Right renal cortex interstitium (tissue), 3 donors: Measurements from ENCODE around the gene CDC14A. TPM values are rescaled to one million over a fixed set of nuclear protein-coding genes. Genes with fewer than 3 reads are reported as not detected.
"Not testable (repeated sequence)": the region's sequence is repeated elsewhere in the genome, so short reads cannot be mapped to it uniquely, and the experiment has no call there.

Experiments
- DNase-seq, 3 donors: peaks; one replicate each; pipeline ENCODE4 v3.0.0-alpha.2; 2013; ENCODE audit warnings: low read depth in 3 of 3, low spot score in 2 of 3
- polyA plus RNA-seq, 3 donors: library from polyadenylated mRNA; unstranded; fragments of 120-200 nt; gene quantifications; one replicate each; pipeline ENCODE4 v1.2.1, GENCODE V29; 2013; ENCODE audit not compliant: insufficient read length in 3 of 3

CDC14A gene
- polyA plus RNA-seq, 3 donors: 28.7 to 33.2 (median 30.3) TPM

DNA sequence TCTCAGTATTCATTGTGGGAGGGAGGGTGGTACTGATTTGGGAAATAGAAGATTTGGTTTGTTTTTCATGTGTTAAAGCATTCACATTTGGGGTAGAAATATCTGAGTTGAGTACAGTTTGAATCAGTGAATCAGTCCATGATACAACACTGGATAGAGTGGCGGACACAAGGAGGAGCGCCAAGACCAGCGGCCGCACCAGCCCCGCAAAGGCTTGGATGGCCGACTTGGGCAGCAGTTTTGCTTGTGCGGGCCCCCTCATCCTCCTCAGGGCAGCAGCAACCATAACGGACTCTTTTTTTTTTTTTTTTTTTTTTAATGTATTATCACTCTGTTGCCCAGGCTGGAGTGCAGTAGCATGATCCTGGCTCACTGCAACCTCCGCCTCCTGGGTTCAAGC lies 20.0 kb upstream of the CDC14A start:
- DNase-seq: no peak

DNA sequence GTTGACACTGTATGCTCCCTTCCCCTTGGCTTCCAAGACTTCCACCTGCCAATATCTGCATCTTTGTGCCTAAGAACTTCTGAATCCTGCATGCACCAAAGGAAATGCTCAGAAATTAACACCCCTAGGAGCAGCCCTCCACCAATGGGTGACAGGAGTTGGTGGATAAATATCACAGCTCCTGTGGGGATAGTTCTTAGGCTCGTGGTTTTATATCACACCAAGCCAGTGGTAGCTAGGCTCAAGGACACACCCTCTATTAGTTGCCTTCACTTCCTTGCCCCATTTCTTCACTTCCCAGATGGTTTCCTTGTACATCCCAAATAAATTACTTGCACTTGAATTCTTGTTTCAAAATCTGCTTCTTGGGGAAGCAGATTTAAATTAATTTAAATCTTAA lies 16.9 kb upstream of the CDC14A start:
- DNase-seq: no peak

DNA sequence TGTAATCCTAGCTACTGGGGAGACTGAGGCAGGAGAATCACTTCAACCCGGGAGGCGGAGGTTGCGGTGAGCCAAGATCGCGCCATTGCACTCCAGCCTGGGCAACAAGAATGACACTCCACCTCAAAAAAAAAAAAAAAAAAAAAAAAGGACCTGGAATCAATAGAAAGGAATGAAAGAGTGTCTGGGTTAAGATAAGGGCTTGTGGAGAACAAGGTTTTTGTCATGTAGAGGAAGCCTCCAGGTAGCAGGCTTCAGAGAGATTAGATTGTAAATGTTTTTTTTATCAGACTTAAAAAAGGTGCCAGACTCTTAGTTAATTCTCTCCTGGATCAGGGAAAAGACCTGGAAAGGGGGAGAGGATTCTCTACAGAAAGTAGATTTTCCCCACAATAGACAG lies 14.4 kb upstream of the CDC14A start:
- not testable (repeated sequence) for DNase-seq

DNA sequence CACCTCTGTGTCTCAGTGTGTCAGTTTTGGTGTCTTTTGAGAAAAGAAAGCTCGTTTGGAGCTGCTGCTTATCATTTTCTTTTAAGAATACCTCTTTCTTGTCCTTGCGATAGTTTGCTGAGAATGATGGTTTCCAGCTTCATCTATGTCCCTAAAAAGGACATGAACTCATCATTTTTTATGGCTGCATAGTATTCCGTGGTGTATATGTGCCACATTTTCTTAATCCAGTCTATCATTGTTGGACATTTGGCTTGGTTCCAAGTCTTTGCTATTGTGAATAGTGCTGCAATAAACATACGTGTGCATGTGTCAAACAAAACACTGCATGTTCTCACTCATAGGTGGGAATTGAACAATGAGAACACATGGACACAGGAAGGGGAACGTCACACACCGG lies 12.6 kb upstream of the CDC14A start:
- not testable (repeated sequence) for DNase-seq

DNA sequence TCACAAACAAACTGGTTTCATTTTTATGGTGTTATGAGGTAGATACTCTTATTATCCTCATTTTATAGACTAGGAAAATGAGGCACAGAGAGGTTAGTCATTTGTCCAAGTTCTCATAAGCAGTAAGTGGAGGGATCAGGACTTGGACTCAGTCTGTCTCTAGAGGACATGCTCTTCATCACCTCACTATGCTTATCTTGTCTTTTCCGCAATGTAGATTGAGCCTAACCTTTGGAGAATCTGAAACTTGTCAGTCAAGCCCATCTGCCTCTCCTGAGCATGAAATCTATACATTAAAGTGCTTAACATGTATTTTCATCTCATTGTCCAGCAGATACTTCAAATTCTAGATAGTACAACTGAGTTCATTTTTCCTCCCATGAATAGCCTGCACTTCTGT lies 11.8 kb upstream of the CDC14A start:
- no peak for DNase-seq

DNA sequence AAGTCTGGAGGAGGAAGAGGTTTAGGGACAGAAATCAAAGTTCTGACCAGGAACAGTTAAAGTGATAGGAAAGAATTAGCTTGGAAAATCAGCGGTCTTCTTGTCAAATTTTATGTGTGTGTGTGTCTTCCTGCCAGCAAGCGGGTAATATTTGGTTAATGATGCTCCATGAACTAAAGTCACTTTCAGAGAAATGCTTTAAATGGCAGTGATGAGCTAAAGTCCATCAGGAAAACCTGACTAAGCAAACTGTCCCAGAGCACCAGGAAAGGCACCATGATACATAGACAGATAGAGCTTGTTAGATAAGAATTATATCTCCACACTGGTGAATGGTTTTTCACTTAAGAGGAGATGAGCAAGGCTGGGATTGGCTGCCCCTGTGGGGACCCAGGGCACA lies 10.0 kb upstream of the CDC14A start:
- DNase-seq: no peak

DNA sequence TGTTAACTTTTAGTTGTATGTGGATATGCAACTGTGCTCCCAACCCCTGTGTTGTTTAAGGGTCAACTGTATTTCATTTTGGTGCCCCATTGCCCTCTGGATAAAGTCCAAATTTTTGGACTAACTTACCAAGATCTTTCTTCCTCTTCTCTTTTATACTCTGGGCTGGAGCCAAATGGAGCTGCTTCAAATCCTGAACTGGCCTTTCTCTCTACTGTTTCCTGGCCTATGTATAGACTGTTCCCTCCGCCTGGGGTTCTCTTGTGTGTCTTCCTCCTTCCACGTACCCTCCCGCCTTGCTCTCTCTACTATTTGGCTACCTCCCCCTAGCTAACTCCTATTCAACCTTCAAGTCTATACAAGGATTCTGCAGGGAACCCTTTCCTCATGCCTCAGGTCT lies 8.4 kb upstream of the CDC14A start:
- no peak for DNase-seq

DNA sequence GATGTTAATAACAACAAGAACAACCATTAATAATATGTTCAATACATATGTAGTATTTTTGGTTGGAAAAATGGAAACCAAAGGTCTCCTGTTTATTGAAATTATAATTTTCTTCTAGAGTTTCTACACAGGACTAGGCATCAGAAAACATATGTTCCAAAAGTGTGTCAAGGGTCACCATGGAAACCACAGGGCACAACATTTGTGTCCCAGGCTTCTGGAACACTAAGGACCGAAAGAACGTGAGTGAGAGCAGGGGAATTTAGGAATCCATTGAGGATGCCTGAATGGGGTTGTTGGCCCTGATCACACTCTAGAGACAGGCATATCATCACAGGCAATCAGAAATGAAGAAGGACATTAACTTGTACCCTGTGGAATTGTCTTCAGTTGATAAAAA lies 7.5 kb upstream of the CDC14A start:
- DNase-seq: no peak

DNA sequence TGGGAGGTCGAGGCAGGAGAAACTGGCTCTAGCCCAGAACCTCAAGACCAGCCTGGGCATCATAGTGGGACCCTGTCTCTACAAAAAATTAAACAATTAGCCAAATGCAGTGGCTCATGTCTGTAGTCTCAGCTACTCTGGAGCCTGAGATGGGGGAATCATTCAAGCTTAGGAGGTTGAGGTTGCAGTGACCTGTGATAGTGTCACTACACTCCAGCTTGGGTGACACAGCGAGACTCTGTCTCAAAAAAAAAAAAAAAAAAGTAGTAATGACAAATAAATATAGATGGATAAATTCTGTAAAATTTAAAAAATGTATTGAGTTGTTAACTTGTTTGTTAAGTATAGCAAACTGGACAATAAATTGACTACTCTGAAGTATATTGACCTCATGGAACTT lies 5.9 kb upstream of the CDC14A start:
- DNase-seq: no peak

DNA sequence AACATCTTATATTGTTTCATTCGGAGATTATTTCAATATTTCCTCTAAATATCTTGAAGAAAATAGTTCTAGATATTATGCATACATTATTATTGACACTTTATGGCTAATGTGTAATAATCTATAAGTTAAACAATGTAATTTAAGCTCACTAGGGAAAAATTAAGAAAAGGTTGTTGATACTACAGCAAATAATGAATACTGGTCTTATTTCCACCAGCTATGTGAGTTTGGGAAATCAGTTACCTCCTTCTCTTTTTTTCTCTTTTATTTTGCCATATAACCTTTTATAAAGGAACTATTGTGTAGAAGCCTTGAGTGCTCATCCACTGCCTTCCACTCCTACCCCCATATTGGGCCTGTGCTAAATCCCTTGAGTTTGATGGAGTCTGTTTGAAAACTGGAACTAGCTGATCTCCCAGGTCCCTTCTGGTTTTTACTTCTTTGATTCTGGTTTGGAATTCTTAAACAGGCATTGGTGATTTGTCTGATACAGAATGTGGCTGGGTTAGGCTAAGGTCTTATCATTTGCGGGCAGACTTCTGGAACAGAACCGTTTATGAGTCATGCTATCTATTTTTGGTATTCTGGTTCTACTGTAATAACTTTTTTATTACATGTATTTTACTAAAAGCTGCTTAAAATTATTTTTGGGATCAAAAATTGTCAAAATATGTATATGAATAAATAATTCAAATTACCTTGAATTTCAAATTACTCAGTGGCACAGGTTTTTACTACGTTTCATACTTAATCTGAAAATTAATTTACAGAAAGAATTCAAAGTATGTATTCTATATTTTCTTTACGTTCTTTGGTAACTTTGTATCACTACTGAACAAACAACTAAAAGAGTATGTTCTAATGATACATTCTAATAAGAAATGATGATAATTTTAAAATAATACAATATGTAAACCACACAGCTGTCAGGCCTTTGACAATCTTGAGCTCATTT lies 5.0 kb upstream of the CDC14A start:
- DNase-seq: no peak

DNA sequence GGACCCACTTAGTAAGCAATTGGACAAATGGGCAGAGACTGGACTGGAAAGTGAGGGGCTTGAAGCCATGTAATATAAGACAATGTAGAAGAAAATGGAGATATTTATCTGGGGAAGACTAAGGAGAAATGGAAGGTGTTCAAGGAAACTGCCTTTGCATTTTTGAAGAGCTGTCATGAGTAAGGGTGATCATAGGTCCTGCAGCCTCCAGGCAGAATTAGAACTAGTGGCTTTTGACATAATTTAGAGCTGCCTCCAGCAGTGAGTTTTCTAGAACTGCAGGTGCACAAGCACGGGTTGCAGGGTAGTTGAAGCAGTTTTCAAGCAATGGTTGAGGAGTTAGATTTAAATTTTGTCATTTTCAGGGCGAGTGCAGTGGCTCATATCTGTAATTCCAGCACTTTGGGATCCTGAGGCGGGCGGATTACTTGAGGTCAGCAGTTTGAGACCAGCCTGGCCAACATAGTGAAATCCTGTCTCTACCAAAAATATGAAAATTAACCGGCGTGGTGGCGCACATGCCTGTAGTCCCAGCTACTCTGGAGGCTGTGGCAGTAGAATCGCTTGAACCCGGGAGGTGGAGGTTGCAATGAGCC lies 3.7 kb upstream of the CDC14A start:
- DNase-seq: no peak

DNA sequence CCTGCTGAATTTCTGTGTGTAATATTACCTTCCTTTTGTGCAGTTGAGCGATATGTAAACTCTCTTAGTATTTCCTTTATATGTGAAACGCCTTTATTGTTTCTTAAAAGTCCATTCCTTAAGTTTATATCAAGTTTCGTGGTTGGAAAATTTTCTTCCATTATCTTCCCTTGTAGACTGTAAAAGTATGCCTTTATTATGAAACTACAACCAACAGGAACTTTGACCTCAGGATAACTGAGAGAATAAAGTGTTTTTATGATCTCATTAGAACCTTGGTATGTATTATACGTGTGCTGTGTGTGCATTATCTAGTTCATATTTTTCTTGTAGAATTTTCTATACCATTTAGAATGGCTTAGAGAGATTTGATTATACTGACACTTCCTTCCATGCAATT lies 3.1 kb upstream of the CDC14A start:
- DNase-seq: no peak

DNA sequence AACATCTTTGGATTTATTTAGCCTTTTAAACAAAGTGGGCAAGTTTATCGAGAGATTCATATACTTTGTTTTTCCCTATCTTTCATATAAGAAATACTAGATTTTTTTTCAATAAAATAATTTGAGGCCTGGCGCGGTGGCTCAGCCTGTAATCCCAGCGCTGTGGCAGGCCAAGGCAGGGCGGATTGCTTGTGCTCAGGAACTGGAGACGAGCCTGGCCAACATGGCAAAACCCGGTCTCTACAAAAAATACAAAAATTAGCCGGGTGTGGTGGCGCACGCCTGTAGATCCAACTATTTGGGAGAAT lies 1.6 kb upstream of the CDC14A start:
- DNase-seq: no peak

DNA sequence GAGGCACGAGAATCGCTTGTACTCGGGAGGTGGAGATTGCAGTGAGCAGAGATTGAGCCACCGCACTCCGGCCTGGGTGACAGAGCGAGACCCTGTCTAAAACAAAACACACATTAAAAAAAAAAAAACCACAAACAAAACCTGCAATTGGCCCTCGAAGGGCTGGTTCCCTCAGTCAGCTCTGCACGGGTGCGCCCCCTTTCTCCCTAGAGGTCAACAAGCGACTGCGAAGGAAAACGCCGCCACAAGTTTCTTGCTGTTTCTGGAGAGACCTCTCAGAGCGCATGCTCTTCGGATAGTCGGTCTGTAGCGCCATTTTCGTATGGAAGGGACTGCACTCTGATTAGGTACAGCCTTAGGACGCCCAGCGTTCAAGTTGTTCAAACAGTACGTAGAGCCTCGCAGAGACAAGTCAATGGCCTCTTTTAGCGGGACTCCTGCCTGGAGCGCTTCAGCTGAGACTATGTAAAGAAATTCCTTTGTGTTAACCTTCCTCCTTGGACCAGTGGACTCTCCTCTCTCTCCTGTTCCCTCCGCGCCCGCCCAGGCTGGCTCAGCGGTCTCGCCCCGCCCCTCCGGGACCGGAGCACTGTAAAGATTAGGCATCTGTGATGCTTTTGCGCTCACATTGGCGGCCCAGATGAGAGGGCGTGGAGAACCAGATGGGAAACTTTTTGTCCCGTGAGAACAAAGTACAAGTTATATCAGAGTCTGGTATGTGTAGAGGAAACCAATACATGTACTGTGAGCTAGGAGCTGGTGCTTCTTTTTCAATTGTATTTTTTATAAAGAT lies 1.0 kb upstream of the CDC14A start:
- peak; percentile 85 to 92 (median 87) for DNase-seq

DNA sequence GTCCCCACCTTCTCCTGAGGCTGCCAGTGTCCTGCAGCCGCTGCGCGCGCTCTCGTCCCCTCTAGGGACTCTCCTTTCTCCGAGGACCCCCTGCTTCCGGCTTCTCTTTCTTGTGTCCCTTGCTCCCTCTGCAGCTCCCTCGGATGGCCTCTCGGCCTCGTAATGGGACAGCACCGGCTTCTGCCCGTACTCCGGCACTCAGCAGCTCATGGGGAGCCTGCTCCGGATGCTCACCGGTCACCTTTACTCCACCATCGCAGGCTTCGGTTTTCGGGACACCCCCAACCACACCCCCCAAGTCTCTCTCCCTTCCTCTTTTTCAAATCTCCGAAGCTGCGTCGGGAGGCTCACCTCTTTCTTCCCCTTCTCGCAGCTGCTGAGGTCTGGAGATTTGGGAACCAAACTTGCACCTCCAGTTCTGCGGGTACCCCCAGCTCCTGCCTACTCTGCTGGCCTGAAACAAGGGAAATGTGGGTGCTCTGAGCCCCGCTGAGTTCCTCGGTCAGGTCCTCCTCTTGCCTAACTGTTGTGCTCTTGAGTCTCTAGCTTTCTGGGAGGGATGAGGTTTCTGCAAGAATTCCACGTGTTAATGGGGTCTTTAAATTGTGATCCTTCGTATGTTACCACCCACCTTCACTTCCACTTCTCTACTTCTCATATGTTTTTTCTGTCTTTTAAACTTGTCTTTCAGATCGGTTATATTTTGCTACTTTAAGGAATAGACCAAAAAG lies 930 bp downstream of the CDC14A start:
- peak in 1 of 3 donors; percentile 47 for DNase-seq

DNA sequence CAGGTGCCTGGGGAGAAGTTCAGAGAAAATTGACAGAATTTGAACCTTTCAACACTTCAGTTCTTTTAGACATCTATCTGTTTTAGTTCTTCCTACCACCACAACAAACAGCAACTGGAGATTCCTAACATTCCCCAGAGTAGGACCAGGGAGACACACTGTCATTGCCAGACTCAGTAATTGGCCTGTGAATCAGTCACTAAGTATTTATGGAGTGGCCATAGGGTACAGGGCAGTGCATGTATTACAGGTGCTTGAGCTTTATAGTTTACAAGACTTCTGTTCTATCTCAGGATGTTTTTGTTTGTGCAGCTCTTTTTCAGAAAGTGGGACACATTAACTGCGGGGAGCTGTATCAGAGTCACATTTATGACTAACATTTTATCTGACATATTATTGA lies 1.7 kb downstream of the CDC14A start:
- DNase-seq: no peak

DNA sequence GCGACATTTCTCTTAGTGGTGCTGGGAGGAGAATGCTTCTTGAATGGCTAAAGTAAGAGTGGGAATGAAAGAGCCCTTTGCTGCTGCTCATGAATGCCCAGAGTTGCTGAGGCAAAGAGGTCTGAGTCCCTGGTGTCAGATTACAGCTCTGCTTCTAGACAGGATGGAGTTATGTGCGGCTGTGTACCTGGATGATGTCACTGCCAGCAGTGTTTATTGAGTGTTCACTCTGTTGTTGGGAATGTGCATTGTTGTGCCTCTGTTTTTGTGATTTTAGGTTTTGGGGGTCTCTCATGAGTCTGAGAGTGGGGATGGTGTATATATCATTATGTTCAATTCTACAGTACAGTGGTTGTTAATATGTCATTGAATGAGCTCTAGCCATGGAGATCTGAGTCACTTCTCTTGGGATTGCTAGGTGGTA lies 2.7 kb downstream of the CDC14A start:
- peak in 1 of 3 donors; percentile 73 for DNase-seq

DNA sequence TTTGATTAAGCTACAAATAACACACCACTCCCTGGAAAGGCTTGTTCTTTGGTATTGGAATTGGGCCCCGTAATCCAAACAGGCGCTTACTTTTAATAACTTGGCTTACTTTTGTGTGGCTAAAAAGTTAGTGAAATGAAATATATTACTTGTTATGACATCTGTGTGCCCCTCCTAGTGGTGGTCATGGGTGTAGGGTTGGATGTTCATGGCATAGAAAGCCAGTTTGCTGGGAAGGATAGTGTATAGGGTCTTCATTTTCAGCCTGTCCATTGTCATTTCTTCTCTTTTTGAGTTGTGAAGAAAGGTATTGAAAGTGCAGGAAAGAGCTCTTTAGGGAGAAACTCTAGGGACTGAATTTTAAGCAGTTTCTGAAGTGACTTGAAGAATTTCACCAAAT lies 5.9 kb downstream of the CDC14A start:
- no peak for DNase-seq

DNA sequence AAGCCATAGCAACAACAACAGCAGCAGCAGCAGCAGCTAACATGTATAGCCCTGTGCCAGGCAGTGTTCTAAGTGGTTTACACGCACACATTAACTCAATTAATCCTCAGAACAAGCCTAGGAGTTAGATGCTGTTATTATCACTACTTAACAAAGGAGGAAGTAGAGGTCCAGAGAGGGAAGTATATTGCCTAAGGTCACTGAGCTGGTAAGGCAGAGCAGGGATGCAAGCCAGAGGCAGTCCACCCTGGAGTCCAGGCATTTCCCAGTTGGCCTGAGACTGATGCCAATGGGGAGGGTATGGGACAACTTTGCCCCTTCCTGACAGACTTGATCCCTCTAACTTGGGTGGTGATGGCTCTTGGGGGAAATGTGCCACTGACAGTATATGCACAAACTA lies 6.8 kb downstream of the CDC14A start:
- no peak for DNase-seq

DNA sequence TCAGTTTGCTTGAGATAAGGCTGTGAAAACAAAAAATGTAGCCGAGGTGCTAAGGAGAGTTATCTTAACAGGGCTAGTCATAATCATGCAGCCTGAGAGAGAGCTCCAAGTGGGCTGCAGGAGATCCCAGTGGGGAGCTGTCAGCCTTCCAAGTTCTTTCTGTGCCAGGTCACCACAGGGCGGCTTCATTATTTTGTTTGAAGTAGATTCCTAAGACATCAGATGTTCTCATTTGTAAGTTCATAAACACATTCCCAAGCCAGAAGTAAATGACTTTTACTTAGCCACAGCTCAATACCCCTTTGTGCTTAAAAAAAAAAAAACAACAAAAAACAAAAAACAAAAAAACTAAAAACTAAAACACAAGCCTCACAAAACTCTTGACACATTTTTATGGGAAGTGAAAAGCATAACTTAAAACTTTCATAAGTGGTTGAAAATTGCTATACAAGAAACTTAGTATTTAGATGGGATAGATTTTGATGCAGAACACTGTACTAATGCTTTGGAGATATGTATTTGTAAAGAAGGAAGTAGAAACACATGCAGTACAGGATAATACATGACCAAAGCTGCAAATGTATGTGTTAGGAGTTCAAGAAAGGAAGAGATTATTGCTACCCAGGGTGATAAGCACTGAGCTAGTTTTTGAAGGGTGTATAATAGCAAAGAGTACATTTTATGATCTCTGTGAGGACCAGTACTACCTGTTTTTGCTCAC lies 8.6 kb downstream of the CDC14A start:
- DNase-seq: no peak
